OCI-LY1 (cell line): Measurements from ENCODE around the gene TMEM144.

Experiments
- CTCF ChIP-seq: fragments of 200-600 bp; sonication (generic), shearing (Covaris generic); IDR thresholded peaks from 2 replicates; pipeline ENCODE4 v1.5.1; 2017; ENCODE audit warnings: mild to moderate bottlenecking, antibody characterized with exemption, low read length, moderate library complexity, mixed read lengths
- EZH2 ChIP-seq: fragments of 200-600 bp; sonication (generic), shearing (Covaris generic); IDR thresholded peaks from 2 replicates; pipeline ENCODE4 v1.8.0; 2017; ENCODE audit warnings: borderline replicate concordance, mixed run types, mild to moderate bottlenecking, antibody characterized with exemption, low read length, moderate library complexity, mixed read lengths

GRCh38 chr4:158162631-158163030 lies 47.7 kb upstream of the TMEM144 start:
- TF ChIP-seq CTCF (no peak), EZH2 (no peak)
